AG08395 (cell line): ENCODE data around the gene TWIST1.

Experiments used
- DNase-seq: peaks from one replicate; pipeline ENCODE4 v3.0.0; 2012; ENCODE audit warnings: mixed read lengths, low spot score

The TWIST1 gene

DNA sequence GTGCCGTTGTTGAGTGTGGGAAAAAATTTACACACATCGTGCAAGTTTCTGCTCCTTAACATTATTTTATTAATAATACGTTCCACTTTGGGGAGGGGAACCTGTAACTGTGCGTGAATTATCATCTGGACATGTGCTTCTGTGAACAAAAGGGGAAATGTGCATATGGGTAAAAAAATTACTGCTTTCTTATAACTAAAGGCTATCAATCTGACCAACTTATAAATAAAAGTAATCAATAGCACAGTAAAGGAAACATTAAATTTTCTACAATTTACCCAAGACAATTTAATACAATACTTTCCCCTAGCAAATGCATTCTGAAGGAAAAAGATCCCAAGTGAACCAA, 4.5 kb downstream of the TWIST1 start:
- DNase-seq, result no peak

DNA sequence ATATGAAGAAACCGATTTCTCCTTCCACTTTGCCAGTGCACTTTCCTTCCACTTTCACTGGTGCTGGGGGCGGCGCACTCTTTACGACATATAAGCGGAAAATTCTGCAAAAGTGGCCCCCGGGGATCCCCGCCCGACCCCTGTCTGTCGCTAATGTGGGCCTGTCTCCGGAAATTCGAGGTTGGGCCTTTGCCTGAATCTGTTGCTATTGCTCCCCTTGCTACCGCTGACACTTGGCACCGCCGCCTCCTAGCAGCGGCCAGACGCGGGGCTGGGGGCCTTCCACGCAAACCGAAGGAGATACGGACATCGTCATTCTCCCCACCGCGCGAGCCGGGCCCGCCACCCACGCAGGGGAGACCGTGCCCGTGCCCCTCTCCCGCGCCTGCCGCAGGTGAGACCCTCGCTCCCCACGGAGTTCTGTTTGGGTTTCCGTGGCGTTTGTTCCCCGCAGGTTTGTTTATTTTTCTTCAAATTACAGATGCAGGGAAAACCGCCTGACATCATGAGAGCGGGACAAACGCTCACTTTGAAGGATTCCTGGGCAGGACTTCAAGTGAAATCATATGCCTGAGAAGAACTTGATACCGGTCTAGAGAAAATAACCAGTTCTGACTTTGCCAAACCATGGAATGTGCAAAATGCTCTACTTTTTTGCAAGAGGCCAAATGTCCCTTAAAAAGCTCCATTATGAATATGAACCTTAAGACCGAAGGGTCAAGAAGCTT, 5.0 kb downstream of the TWIST1 start:
- DNase-seq, result no peak

DNA sequence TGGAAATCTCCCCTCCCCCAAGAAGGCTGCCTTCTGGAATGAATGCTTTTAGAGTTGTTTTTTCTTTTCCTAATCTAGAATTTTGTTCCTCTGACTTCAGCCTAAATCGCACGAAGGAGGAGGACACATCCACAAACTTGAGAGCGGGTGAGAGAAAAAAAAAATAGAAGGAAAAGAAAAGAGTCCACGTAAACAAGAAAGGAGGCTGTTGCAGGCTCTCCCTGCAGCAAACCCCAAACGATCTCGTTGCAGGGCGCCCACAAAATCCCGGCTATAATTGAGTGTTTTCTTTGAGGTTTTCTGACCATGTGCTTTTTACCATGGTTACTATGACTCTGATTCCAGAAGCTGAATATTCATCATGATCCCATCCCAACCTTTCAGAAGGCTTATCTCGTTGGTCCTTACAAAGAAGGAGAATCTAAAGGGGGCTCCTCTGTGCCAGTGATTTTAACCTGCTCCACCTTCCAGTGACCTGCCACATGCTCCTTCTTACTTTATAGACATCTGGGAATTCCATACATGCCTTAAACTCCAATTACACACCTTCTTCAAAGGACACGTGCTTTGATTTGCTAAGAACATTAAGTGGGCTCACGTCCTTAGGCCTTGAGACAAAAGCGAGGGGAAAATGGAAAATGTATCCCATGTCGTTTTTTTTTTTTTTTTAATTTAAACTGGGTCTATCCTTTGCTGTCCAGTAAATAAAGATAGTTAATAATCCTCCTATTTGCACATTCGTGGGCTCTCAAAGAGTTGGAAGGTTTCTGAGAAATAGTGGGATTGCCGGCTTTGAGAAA, 5.8 kb downstream of the TWIST1 start:
- no peak for DNase-seq

DNA sequence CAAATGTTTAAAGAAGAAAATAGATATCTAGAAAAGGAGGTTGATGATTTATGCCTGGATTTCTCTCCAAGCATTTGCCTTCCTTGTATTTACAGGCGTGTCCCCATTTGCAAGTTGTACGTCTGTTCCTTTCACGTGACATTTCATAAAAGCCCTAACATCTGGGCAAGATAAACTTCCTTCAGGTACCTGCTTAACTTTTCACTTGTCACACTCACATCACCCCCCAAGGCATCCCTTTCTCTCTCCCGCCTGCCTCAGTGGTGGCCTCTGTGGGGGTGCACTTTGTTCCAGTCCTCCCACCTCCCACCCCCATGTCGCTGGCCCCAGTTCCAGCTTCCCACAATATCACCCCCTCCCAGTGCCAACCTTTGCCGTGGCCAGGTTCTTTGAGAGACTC, 6.7 kb downstream of the TWIST1 start:
- no peak for DNase-seq

DNA sequence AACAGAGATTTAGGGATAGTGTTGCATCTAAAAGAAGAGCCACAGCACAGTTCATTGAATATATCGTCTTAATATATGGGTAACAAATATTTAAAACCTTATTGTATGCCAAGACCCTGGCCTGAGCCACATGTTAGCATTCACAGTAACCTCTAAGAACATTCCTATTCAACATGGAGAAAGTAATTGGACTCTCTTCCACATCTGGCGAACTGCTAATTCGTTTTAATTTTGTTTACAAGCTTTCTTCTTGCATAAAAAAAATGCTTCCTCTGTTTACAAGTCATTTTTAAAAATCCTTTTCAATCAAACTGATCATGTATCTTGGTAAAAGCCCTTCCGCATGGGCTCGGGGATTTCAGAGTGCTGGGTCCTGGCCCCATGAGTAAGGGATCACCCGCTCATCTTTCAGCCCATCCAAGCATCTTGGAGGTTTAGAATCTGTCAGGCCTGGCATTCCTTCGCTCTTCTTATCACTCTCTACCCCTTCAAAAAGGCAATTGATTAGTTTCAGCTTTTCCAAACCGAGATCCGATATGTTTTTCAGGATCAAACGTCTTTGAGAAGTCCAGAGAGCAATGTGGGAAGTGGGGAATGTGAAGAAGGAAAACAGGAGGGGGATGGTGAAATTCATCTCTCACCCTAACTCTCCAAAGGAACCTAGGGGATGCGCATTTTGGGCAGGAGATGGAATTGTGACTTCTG, 7.3 kb downstream of the TWIST1 start:
- DNase-seq, result no peak

DNA sequence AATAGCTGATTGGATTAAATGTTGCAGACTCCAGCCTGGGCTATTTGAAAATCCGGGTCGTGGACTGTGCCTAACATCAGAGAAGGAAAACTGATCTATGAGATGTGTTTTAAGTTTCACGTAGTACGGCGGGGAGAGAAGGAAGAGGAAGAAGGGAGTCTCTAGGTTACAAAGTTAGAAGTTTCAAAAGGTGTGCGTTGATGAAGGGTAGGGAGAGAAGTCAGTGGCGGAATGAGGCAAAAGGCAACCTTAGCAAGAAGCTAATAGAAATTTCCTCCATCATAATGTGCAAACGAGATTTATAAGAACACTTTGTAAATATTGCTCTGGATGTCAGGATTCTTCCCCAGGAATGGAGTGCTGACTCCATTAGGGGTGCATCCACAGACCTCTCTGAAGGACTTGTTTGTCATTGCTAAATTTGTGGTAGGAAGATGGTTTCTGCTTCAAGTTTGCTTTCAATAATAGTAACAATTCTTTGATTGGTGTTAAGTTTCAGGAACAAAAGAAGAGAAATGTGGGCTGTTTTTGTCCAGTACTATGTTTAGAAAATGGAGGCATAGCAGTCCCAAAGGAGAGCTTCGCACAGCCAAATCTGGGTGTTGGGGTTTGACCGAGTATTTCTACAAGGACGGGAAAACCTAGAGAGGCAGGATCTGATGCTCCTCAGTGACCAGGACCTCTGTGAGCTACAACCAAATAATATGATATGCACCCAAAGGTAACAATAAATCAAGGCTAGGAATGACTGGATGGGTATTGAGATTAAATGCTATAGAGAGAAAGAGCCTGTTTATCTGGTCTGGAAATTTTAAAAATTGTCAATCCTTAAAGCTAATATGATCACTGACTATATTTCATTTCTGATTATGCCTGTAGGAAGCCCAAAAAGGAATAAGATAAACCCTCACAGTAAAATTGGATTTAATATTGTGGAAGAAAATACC, 8.2 kb downstream of the TWIST1 start:
- no peak for DNase-seq

DNA sequence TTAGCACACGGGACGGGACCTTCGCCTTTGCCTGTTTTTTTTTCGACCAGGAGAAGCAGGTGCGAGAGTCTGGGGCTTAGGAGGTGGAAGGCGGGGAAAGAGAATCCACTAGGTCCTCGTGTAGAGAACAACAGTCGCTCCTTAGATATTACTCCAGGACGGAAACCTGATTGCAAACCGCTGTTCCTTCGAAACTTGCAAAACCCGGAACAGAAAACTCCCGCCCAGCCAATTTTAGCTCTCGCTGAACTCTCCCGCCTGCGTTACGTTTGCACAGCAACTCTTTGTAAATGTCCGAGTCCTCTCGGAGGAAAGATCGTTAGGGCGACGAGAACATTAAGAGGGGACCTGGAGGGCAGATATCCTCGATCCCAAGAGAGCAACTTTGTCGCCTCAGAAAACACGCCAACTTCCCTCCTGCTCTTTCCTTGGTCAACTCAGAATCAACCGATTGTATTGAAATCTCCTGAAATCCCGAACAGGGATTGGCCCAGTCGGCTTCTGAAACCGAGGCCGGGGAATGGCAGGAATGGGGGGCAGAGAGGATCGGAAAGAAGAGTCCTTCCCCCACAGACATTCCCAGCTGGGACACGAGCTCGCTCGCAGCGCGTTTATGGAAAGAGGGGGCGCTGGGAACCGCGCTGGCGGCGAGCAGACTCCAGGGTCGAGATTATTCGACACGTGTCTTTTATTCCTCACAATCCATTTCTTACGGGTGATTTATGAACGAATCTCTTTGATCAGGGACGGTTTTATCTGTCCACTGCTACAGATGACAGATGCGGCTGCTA, 9.9 kb downstream of the TWIST1 start:
- no peak for DNase-seq

DNA sequence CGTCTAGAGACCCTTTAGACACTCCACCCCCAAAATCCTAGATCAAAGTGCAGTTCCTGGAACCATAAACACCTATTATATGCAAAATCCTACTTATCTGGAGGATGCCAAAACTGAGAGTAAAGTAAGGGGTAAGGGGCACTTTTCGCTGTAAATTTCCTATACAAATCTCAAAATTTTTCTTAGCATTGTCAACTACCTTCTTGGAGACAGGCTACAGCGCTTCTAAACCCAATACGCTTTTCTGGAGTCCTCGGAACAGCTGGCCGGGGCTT, 10.4 kb downstream of the TWIST1 start:
- DNase-seq, result no peak

DNA sequence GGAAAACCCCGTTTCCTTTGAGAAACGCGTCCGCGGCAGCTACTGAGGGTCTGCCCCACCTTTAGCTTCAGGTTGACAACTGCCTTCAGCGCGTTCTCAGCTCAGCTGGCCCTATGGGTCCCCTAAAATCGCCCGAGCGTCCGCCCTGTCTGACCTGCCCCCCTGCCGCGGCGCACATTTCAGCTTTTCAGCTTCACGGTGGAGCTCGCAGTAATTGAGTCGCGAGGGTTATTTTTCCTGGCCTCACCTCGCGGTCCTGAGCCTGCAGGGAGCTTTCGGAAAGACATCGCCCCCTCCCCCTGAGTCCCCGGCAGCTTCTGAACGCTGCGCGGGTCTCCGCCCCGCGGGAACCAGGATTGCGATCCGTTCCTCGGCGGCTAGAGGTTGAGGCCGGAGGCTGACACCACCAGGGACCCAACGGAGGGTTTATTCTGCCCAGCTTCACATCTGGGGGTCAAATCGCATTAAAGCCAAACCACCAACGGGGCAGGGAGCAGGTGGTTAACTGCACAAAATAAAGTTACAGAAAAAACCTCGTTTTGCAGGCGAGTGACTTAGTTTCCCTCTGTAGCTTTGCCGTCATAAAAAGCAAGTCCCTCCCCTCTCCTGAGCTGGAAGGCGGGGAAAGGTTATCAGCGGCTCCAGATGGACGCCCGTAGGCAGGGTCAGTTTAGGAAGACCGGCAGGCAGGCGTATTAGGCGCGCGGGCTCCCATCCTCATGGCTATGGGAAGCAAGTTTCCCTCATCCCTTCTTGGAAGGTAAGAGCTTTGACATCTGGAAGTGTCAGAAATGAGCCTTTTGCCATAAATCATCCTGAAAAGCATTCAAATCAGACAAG, 11.0 kb downstream of the TWIST1 start:
- no peak for DNase-seq

DNA sequence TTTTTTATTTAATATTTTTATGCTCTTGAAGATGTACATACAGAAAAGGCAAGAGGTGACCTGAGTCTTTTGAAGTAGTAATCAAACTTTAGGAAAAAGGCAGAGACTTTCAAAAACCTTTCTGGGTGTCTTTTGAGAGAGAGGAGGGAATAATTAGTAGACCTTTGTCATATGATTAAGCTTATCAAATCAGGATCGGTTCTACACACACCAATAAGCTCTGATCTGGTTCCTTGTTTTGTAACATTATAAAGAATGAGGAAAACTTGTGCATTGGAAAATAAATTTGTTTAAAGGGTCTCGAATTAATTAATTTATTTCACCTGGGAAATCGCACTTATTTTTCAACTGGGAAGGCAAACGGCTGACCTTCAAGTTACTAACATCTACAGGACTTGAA, 11.9 kb downstream of the TWIST1 start:
- DNase-seq, result no peak

DNA sequence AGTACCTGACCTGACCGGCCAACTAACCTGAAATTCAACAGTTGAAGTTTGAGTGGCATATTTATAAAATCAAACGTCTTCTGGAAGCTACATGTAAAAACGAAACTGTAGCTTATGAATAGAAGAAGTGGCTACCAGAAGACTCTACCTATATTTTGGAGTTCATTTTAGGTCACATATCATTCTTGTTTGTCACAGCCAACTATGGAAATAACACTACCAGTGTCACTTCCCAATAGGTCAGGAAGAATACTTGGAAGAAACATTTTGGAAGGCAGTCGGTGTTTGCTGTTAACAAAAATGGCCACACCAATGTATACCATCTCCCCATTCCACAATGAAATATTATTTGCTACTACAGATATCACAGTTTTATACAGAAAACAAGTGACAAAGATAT, 12.6 kb downstream of the TWIST1 start:
- DNase-seq, result no peak

DNA sequence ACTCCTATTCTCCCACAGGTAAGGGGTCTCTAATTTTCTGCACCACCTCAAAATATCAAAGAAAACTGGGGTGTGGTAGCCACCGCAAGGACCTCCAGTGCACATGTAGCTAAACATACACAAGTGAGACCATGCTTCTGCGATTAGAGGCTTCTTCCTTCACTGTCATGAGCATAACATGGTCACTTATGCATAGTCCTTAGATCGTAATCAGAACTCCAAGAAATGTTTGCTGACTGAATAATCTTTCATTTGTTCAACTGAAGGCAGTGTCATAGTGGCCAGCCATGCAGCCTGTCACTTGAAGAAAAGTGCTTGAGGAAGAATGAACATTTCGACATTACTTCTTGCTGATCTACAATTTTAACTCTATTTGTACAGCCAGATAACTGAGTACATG, 14.6 kb downstream of the TWIST1 start:
- DNase-seq, result no peak

DNA sequence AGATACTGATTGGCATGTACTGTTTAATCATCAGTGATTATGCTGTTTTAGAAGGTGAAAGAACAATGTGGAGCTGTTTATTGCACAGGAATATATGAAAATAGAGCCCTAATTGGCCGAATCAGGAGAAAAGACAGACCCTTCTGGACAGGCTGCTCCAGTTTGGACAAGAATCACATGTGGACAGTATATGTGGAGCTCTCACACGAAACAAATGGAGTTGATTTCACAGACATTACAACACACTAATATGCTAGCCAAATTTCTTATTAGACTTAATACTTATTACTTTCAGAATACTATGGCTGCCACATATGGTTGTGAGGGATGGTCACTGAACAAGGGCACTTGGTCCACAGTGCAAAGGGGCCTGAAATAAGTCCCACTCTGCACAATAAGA, 15.5 kb downstream of the TWIST1 start:
- no peak for DNase-seq

DNA sequence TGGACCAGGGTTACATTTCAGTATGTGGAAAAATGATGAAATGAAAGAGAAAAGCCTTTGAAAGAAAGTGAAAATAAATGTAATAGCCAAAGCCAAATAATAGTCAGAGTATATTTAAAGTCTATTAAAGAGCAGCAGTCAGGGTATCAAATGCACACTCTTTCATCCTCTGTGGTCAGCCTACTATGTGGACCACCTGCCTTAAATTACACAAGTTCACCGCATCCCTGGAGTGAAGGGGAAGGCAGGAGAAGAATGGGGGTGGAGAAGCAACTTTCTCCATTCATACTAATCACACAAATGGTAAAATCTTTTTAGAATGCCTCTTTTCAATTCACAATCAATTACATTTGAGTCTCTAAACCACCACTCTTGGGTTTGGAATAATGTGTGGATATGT, 16.0 kb downstream of the TWIST1 start:
- no peak for DNase-seq

DNA sequence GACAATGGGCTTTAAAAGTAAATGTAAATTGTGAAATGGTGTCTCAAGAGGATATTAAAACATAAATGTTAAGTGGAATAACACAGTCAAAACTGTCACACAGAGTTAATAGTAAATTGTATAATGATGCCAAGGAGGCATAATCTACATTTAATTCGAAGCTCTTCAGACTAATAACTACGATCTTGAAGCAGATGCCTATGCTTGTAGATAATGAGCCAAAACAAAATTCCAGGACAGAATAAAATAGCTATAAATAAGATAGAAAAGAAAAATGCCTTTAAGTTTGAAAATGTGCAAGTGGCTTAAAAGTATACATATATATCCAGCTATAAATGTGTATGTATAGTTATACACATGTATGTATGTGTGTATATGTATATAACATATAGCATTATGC, 17.5 kb downstream of the TWIST1 start:
- DNase-seq, result no peak

DNA sequence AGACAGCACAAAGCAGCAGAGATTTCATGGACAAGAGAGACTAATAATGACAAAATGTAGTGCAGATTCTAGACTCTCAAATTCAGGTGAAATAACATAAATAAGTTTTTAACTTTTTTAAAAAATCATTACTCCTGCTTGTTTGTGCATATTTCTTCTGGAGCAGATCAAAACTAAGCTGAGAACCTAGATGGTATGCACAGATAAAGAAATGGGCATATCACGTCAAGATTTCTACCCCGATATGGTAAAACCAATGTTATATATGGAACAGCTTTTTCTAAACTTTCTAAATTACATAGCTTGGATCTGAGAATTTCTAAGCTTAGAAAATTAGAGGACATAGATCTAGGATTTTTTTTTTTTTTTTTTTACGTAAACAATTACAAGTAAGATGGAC, 18.2 kb downstream of the TWIST1 start:
- no peak for DNase-seq

DNA sequence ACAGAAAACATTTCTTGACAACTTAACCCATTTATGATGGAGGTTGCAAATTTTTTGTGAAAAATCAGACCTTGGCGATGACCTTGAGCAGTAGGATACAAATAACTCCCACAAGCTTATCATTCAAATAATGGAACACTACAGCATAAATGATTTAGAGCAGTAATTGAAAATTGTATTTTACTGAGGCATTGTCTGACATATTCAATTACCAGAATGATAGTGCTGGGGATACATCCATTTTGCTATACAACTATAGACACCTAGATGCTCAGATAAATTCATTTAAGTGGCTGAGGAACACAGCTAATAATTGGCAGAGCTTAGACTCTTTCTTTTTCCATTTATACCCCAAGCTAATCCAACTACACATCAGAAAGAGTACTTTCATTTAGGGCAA, 18.9 kb downstream of the TWIST1 start:
- DNase-seq, result no peak

DNA sequence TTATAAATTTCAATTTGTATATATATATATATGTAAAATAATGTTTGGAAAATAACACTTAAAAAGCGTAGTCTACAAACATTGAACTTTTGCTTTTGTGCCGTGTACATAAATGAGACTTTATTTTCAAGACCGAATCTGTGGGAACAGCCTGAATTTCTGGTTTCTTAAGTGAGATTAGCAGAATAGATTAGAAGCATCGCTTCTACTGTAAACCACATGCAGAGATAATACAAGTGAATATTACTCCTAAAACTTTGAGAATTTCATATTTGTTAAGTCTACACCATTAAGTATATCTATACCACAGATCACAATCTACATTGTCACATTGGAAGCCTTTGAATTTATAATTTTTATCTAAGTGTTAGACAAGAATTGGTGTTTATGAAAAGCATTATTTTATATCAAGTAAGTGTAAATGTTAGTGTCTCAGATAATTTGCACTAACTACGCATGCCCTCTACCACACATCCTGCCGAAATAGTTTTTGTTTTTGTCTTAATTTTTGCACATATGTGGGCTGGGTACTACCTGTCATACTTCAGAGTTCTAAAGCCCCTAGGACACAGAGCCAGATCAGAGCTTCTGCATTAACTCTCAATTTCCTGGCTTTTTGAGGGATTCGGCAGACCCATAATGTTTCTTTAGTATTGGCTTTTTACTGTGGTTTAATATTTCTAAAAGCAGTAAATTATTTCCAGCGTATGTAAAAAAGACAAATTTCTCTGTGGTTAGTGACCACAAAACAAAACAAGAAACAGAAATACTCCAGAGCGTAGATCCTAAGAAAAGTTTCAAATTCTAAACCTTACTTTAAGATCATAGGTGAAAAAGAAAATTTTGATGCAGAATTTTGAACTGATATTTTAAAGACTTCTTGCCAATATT, 20.0 kb downstream of the TWIST1 start:
- no peak for DNase-seq

DNA sequence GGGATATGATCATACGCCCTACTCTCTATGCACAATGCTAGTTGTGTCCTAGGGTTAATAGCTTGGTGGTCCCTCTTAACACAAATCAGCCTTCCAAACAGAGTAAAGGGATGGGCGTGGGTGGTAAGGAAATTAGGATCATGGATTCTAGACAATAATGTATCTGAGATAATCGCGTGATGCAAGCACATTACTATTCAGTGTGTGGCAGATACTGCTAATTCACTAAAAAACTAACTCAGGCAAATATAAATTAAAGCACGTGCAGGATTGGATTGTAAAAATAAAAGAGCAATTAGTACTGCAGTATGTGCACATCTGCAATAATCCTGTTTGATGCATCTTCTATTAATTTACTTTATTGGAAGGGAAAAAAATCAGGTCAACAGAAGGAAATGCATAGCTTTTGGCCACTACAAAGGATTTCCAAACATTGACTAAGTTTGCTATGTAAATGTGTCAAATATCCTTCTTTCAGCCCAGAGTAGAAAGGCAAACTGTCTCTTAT, 22.0 kb downstream of the TWIST1 start:
- DNase-seq, result no peak
